Smooth muscle cell of the brain vasculature (primary cell): ENCODE data around the gene OR2D3.
"Not testable (repeated sequence)": the region's sequence is repeated elsewhere in the genome, so short reads cannot be mapped to it uniquely, and the experiment has no call there.

Experiments
- DNase-seq: peaks from one replicate; pipeline ENCODE4 v3.0.0-alpha.2; 2012; ENCODE audit warnings: low read depth, low spot score

The OR2D3 gene

DNA sequence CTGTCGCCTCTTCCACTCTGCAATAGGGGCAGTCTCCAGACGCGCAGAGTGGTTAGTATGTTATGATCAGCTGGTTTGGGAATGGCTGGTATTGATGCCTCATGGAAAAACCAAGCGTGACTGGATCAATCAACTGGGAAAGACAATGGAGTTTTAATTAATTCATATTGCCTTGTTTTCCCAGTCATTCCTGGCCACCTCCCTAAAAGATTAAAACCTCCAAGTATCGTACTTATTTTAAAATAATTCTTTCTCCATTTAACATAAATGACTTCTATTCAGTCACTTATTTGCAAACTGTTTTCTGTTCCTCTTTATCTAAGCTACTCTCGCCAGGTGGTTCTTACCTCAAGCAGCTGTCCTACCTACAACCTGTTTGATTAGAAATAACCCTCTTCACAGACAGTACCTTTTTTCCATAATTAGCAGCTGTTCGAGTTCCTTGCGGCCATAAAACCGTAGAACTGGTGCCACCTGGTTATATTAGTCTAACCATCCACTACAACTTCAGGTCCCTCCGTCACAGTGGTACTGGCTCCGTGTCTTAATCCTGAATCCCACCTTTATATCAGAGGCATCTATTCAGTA, 6.3 kb downstream of the OR2D3 start:
- no peak for DNase-seq

DNA sequence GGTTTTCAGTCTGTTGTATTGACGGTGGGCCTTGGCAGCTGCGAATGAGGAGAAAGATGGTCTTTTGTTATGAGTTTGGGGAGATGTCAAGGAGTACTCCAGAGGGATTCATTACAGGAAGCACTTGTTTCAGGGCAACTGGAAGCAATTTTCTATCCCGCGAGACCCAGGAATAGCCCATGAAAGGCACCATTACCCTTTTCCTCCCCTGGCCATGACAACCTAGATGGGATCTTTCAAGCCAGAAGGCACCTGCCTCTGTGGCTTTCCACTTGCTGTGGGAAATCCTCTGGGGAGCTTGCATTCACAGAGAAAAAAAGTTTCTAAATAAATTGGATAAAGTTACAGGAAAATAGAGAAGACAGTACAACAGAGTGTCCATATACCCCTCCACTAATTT, 8.1 kb downstream of the OR2D3 start:
- DNase-seq, result no peak

DNA sequence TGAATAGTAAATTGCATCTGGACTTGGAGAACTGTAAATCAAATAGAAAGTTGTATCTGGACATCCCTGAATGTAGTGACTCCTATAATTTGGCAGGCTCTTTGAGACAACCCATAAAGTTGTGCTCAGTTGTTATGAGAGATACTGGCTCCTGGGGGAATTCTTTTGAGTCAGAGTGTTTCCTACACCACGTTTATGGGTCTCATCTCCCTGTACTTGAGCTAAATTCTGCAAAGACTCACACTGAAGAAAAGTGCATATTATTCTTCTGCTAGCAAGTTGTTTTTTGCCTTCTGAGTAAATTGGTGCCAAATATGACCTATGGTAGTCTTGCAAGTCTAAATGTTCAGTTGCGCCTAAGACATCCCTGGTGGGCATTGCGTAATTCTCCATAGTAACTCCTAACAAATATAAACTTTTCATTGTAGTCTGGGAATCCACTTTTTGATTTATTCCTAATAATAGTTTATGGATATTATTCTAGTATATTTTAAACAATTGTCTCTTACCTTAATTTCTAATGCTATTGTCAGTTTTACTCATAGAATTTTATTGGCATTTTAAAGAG, 10.4 kb downstream of the OR2D3 start:
- DNase-seq, result no peak

DNA sequence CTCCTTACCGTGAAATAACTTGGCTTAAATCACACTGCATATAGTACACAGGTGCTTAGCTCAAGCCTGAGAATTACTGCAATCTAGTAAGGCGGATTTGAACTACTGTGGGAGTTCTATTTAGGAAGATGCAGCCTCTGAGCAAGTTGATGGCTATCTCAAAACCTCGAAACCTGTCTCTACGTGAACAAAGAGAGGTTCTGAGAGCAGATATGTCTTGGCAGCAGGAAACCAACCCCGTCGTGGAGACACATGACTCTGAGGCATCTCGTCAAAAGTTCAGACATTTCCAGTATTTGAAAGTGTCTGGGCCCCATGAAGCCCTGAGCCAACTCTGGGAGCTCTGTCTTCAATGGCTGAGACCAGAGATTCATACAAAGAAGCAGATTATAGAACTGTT, 11.3 kb downstream of the OR2D3 start:
- no peak for DNase-seq

DNA sequence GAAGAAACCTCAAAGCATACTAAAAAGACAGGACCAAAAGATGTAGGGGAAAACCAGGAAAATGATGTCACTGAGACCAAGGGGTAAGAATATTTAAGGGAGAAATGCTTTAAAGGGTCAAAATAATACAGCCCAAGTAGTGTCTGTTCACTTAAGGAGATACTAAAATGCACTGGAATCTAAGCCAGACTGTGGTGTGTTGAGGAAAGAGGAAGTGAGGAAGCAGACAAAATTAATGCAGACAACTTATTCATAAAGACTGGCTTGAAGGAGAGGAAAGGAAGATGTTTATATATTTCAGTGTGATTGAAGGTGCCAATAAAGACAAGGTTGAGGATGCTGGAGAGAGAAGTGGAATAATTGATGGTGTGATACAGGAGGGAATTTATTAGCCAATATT, 21.2 kb downstream of the OR2D3 start:
- DNase-seq, result no peak

DNA sequence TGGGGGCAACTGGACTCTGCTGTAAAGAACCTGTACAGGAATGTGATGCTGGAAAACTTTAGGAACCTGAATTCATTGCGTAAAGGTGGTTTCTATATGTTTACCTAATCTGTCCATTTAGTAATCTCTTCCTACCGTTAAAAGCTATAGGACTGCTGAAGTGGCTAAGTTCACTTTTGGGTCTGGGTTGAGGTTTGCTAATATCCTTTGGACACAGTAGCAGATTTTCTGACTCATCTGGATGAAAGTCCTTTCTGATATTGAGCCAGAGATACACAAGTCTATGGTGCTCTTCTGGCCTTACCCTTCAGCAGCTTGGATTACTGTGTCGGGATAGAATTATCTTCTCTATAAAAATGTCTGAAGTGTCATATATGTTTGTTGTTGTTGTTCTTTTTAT, 22.3 kb downstream of the OR2D3 start:
- no peak for DNase-seq

DNA sequence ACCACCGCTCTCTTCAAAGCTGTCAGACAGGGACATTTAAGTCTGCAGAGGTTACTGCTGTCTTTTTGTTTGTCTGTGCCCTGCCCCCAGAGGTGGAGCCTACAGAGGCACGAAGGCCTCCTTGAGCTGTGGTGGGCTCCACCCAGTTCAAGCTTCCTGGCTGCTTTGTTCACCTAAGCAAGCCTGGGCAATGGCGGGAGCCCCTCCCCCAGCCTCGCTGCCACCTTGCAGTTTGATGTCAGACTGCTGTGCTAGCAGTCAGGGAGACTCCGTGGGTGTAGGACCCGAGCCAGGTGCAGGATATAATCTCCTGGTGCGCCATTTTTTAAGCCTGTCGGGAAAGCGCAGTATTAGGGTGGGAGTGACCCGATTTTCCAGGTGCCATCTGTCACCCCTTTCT, 33.4 kb downstream of the OR2D3 start:
- DNase-seq, result not testable (repeated sequence)

DNA sequence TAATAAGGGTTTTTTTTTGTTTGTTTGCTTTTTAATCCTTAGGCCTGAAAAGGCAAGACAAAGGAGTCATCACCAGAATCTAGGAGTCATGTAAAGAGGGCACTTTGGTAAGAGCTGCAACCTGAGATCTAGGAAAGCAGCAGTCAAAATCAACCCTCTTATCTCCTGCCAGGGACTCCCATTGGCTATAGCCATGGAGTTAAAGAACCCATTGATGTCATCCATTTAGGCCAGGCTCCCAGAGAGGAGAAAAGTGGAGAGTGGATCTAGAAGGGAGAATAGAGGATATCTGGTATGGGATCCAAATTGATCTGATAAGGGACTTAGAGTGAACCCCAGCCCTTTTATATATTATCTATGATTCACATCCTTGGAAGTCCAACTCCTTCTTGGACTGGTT, 41.3 kb downstream of the OR2D3 start:
- DNase-seq, result no peak

DNA sequence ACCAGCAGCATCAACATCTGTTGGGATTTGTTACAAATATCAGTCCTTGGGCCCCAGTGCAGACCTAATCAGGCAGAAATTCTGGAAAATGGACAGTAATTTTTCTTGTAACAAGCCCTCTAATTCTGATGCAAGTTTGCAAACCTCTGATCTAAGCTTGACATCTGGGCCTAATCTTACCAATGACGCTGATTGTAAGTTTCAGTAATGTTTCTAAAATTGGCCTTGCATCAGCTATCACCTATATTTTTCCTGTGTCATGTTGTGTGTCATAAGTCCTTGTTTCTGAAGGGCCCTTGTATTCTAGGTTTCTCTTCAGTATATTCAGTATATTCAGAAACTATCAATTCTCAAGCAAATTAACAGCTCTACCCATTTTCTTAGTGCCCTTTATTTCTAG, 41.9 kb downstream of the OR2D3 start:
- DNase-seq, result no peak

DNA sequence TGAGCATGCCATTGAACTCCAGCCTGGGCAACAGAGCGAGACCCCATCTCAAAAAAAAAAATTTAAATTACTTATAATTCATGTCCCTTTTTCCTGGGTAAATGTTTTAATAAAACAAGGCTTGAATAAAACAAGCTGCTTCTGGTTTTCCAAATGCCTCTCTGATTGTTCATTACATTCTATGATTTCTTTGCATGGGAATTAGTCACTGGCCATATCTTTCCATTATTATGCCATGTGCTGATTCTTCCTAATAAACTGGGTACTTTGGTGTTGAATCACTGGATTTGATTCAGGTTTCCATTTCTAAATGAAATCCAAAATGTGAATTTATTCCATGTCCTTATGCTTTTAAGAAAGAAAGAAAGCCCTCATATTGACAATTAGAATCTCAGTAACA, 48.0 kb downstream of the OR2D3 start:
- DNase-seq, result no peak

DNA sequence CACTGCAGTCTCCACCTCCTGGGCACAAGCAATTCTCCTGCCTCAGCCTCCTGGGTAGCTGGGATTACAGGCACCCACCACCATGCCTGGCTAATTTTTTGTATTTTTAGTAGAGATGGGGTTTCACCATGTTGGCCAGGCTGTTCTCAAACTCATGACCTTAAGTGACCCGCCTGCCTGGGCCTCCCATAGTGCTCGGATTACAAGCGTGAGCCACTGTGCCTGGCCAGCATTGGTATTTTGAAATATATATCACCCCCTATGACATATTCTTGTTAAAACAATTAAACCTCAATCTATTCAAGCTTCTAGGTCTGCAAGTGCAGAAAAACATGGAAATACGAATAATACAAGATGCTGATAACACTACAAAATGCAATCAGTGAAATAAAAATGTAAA, 49.1 kb downstream of the OR2D3 start:
- DNase-seq, result not testable (repeated sequence)
